ENCODE results near the gene RPL7L1.

DNA sequence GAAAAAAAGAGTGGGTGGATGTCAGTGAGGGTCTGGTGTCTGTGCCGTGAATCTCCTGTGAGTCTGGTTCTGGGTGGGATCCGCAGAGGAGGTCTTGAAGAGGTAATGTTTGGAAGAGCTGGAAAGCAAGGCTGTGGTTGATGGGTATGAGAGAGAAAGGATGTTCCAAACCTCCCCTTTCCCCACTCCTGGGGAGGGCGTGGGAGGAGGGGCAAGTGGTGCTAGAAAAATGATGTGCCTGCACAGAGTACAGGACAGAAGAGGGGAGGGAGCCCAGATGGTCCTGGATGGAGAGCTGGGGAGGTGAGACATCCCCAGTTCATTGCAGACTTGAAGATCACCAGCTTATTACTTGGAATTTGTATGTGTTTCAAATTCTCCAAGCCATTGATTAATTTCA is 53.0 kb downstream of the RPL7L1 start:
- no peak for TF ChIP-seq POLR2A (IDR thresholded peaks at IDR 0.05; ENCODE audit: low read length)
- no peak for TF ChIP-seq GATA1 (IDR thresholded peaks at IDR 0.05; ENCODE audit: low read depth, low read length)

Data from erythroblast (primary cell).